Keratinocyte (primary cell): ENCODE measurements around the gene COL8A1.

Experiments used
- EZH2 ChIP-seq: IDR thresholded peaks from one replicate; pipeline ENCODE4 v1.6.1; 2012; ENCODE audit warnings: inconsistent platforms, mild to moderate bottlenecking, low read length, moderate library complexity
- TF ChIP-seq, protein P1 (sequence below), 3 experiments: IDR thresholded peaks in 1 of 3; conservative IDR thresholded peaks in 1 of 3; optimal IDR thresholded peaks in 1 of 3; 2 replicates in 2 of 3; 3 replicates in 1 of 3; pipeline versions ENCODE3 to v1.5.1; 2011; ENCODE audit warnings: low read length in 3 of 3, mild to moderate bottlenecking in 3 of 3, moderate library complexity in 2 of 3, control low read depth in 1 of 3, inconsistent platforms in 1 of 3; ENCODE audit not compliant: insufficient read depth in 2 of 3; ENCODE audit errors: extremely low read depth in 1 of 3

DNA sequence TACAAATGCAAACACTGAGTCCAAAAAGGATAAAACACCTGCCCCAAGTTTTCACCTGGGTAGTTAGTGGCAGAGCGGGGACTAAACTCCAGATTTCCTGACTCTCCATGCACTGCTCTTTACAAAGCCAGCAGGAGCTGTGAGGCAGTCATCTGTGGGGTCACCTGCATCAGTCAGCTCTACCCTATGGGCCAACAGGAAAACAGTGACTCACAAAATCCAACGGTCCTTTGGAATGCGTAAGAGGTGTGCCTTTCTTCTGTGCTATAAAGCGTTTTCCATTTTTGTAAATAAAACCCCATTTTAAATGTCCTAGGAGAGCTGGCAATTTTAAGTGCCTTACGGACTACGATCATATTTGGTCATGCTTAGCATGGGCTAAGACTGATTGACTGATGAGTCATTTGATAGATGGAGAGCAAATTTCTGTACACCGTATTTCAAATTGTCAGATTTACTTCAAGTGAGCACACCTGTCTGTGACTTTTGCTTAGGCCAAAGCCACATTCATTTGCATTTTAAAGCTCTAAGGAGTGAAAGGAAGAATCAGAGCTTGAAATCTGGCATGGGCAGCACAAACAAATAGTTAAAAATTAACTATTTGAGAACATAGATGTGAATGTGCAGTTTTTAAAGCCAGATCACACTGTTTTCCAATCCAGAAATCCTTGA is 4.4 kb upstream of the COL8A1 start:
- TF ChIP-seq, protein P1, sequence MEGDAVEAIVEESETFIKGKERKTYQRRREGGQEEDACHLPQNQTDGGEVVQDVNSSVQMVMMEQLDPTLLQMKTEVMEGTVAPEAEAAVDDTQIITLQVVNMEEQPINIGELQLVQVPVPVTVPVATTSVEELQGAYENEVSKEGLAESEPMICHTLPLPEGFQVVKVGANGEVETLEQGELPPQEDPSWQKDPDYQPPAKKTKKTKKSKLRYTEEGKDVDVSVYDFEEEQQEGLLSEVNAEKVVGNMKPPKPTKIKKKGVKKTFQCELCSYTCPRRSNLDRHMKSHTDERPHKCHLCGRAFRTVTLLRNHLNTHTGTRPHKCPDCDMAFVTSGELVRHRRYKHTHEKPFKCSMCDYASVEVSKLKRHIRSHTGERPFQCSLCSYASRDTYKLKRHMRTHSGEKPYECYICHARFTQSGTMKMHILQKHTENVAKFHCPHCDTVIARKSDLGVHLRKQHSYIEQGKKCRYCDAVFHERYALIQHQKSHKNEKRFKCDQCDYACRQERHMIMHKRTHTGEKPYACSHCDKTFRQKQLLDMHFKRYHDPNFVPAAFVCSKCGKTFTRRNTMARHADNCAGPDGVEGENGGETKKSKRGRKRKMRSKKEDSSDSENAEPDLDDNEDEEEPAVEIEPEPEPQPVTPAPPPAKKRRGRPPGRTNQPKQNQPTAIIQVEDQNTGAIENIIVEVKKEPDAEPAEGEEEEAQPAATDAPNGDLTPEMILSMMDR (optimal IDR thresholded peaks at IDR 0.05 in 1 of 3, IDR thresholded peaks at IDR 0.05 in 1 of 3, conservative IDR thresholded peaks at IDR 0.05 in 1 of 3; ENCODE audit: extremely low read depth in 1 of 3, insufficient read depth in 2 of 3, low read length in 3 of 3) = no peak
- no peak for TF ChIP-seq EZH2
